HT-29 (cell line): ENCODE results near the gene PAX7. TPM values are rescaled to one million over a fixed set of nuclear protein-coding genes. Genes with fewer than 3 reads are reported as not detected.

Source experiments
- DNase-seq: peaks from one replicate; pipeline ENCODE4 v3.0.0-alpha.2; 2015; ENCODE audit warnings: low spot score
- total RNA-seq: library from RNA; depleted of rRNA; stranded (reverse); fragments of >200 nt; shearing (Covaris generic); gene quantifications from 2 replicates; pipeline ENCODE4 v1.2.3, GENCODE V29; 2014

The PAX7 gene
- total RNA-seq, 1 experiment from 2014 or later, result not detected

DNA sequence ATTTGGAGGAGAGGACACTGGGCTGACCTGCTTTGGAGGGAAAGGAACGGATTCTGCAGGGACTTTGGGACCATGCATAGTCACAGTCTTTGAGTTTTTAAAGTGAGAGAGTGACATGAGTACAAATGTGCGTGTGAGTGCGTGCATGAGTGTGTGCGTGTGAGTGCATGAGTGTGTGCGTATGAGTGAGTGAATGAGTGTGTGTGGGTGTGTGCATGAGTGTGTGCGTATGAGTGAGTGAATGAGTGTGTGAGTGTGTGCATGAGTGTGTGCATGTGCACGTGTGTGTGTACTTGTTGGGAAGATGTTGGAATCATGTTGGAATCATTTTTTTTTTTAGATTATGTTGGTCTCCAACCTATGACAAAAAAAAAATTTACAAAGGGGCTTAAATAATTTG, 70.5 kb downstream of the PAX7 start:
- DNase-seq, result no peak

DNA sequence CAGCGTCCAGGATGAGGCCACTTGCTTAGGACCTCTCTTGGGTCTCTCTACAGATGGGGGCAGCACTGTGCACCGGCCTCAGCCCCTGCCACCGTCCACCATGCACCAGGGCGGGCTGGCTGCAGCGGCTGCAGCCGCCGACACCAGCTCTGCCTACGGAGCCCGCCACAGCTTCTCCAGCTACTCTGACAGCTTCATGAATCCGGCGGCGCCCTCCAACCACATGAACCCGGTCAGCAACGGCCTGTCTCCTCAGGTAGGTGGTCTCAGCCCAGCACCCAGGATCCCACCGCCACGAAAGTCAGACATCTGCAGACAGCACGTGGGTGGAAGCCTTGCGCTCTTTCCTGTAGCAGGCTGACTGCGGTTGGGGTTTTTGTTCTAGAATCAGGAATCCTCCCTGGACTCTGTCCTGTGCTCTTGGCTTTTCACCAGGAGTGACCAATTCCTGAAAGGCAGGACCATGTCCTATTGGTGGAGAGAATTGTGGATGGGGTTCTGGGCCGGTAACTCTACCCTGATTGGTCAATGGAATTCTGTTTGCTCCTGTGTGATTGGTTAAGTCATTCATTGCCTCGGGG, 72.5 kb downstream of the PAX7 start:
- DNase-seq, result no peak

DNA sequence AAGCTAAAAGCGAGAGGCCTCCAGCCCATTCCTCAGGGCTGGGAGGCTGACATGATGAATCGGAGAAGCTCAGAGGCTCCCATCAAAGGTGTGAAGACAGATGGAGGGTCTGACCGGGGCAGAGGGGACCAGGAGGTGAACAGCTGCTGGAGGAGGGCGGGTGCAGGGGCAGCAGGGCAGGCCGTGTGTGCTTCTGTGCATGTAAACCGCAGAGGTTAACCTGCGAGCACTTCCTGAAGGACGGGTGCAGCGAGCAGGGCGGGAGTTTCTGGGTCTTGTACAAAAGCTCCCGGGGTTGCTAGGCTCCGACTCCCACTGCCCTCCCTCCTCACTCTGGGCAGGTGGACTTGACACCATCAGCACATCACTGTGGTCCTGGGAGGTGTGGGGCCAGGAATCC, 75.2 kb downstream of the PAX7 start:
- peak; percentile 47 for DNase-seq

DNA sequence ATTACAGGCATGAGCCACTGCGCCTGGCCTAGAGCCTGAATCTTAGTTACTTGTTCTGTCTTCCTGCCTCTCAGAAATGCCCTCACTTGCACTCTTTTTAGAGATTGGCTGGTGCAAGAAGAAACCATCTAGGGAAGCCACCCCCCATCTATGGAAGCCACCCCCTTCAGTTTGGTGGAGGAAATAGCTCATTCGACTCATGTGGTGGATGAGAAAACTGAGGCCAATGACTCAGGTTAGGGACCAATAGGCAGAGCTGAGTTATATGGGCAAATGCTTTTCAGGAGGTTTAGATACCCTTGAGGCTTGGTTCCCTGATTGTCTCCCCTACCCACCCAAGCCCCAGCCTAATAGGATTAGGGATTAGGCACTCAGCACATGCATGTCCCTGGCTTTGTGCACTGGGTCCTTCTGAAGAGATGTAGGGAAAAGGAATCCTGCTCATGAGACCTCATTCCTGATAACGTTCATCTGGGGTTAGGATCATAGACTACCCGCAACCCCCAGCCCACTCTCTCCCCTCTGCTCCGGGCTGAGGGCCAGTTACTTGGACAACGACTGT, 77.1 kb downstream of the PAX7 start:
- no peak for DNase-seq

DNA sequence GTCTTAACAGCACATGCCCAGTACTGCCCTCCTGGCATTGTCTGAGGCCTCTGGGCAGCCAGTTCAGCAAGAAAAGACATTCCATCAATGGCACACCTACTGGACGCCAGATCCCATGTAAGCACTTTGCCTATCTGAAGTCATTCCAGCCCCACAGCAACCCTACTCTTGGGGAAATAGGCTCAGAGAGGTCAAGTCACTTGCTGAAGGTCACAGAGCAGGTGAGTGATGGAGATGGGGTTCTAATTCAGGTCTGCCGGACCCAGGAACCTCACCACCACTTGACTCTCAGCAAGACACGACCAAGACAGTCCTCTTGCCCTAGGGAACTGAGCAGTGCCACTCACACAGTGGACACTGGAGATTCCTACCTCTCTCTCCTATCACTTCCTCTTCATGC, 79.4 kb downstream of the PAX7 start:
- no peak for DNase-seq

DNA sequence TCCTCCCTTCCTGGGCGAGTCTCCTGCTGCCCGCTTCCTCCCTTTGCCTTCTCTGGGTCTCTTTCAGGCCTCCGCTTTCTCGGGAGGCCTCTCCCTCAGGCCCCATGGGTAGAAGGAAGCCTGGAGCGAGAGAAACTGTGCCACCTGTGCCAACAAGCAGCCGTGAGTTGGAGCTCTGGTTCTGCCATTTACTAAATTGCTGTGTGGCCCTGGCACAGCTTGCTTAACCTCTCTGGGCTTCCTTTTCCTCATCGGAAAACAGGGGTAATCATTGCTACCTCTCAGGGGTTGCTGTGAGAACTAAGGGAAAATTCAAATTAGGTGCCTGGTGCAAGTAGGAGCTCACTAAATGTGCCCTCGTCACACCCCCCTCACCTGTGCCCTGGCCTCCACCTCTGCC, 80.4 kb downstream of the PAX7 start:
- DNase-seq, result no peak

DNA sequence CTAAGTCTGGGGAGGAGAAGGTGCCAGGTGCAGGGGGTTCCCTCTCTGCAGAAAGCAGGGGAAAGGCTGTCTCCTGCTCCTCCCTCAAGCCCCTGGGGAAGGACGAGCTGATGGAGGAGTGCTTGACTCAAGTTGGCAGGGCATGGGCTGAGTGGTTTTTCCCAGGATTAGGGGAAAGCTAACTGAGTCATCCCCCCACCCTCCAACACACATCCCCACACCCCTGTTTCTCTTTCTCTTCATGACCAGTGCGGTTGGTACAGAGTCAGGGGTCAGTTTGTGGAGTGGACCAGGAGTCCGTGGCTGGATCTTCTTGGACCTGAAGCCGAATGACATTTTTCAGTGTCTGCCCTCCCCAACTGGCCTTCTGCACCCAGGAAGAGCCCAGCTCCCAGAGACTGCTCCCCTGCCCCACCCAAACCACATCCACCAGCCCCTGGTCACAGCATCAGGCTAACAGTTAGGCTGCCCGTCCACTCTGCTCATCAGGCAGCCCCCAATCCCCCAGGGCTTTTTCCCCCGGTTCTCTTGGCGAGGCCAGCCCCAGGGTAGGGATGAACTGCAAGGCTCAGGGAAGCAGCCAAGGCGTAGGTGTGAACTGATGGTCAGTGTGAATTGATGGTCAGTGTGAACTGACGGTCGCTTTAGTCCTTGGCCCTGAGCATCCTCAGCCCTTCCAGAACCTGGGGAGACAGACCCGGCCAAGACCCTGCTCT, 81.0 kb downstream of the PAX7 start:
- DNase-seq, result no peak

DNA sequence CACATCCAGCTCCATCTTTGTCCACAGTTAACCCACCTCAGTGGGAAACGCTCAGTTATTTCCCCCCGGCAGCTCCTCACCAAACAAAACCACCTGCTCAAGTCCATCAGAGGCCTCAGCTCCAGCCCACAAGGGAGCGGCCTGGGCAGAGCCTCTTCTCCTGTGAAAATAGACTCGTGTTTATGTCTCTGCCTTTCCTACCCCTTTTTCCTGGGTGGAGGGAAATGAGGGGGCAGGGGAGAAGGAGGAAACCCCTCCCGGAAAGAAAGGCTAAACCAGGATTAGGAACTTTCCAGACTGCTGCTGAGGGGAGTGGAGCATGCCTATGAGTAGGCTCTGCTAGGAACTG, 81.6 kb downstream of the PAX7 start:
- no peak for DNase-seq

DNA sequence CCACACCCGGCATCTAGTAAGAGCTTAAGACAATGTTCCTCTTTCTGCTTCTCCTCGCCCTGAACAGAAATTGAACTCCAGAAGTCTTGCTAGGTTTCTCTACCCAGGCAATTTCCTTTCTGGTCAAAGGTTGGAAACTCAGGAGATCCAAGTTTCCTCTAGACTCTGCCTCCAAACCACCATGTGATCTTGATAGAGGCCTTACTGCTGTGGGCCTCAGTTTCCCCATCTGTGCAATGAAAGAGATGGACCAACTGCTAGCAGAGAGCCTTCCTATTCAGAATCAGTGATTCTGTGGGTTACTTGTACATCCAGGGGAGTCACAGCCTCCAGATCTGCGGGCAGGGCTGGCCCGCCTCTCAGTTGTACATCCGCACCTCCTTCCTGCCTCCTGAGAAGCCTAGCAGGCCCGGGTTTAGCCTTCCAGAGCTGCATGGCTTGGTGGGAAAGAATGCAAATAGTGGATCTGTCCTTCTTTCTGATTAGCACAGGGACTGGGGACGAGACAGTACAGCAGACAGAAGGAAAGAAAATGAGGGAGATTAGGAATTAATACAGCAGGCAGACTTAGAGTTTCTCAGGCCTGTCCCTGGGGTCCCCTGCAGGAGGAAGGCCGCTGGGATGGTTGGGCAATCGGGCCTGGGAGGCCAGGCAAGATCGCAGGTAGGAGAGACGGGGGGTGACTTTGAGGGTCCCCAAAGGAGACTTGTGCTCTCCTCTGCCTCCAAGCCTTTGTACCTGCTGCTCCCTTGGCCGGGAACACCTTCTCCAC, 83.9 kb downstream of the PAX7 start:
- no peak for DNase-seq

DNA sequence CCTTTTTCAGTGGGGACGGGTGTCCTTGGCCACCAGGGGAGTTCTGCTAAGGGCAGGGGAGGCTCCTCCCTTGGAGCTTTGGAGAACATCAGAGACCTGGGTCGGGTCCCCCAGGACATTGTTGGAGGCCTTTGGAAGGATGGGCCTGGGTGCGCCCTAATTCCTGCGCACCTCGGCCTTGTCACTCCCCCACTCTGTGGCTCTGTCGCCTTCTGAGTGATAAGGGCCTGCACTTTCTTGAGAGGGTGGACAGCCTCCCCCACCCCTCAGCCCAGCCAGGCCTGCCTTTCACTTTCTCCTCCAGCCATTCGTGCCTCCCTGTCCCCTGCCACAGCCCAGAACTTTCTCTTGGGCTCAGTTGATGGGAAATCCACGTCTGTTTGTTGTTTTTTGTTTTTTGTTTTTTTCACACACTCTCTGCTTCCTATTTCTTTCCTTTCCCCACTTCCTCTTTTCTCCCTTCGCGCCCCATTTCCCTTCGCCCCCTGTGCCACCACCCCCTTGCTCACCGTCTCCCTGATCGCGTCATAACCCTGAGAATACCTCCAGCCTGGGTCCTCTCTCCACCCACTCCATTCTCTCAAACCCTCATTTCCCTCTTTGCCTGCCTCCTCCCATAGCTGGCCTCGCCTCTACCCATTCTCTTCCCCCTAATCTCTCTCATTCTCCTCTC, 85.6 kb downstream of the PAX7 start:
- DNase-seq, result no peak

DNA sequence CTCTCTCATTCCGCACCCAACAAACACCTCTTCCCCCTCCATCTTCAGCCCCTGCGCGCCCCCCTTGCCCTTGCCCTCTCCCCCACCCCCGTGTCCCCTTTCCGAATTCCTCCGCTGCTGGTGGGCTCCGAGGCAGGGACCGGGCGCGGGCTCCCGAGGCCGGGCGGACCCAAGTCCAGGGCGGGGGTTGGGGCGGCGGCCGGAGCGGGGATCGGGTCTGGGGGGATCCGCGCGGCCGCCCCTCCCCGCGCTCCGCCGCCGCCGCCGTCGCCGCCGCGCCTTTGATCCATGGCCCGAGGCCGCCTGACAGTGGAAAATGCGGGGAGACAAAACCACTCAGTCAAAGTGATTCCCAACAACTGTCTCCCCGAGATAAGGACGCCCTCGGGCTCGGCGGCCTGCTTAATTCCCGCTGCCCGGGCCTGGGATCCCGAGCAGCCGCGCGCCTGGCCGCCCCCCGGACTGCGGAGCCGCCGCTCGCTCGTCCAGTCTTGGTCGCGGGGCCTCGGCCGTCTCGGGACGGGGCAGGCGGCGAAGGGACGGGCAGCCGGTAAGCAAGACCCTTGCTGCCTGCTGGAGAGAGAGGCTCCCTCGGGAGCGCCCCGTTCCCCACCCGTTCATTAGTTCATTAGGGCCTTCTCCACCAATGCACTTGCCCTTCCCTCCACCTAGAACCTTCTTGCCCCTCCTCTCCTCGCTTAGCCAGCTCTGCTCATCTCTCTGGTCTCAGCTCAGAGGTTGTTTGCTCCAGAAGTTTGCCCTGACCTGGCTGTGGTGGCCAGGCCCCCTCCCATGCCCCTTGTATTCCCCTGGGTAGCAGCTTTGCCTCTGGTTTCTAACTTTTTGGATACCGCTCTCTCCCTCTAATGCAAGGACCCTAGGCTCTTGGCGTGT, 86.4 kb downstream of the PAX7 start:
- no peak for DNase-seq

DNA sequence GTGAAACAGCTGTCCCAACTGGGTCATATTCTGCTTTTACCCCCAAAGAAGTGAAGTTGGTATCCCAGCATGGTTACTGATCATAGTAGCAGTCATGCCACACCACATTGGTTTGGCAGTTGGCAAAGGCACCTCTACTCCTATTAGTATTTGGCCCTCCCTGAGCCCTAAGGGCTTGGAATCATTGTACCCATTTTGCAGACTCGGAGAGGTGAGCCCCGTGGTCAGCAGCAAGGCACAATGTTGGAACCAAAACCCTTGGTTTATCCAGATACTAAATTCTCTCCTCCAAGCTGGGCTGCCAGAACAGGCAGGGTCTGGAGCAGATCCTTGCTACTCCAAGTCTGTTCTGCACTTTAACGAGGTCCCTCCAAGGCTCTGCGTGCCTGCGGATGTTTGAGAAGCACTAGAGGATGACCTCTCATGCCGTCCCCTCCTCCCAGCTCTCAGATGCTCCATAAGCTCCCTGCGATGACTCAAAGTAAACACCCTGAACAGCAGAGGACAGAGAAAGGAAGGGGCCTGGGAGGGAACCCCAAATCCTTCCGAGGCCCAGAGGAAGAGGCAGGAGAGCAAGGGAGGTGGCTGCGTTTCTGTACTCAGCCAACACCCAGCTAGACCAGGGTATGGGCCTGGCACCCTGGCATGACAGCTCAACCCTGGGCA, 89.3 kb downstream of the PAX7 start:
- peak; percentile 22 for DNase-seq

DNA sequence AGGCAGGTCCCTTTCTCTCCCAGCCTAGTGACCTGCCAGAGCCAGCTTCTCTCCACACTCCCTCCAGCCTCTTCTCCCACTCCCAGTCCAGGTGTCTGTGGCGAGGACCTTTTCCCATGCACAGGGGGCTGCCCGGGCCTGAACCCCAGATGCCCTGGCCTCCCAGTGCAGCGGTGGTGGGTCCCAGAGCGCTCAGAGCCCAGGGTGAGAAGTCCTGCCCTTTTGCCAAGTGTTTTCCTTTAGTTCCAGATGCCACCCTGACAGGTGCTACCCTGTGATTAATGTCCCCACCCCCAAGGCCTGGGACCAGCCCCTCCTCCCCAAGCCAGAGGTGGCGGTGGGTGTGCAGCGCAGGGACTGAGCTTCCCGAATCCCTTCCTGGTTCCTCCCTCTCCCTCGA, 90.4 kb downstream of the PAX7 start:
- DNase-seq, result no peak

DNA sequence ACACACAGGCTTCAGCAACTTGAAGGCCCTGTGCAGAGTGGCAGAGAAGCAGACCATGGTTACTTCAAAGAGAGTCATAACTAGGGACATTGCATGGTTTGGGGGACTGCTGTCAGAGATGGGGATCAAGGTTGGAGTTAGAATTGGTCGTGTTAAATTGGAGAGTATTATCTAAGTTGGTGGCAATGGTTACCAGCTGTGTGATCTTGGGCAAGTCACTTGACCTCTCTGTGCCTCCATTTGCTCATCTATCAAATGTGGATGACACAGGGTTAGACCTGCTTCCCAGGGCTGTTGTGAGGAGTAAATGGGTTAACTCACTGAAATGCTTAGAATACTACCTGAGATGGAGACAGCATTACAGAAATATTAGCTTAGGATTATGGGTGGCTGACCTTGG, 91.1 kb downstream of the PAX7 start:
- no peak for DNase-seq

DNA sequence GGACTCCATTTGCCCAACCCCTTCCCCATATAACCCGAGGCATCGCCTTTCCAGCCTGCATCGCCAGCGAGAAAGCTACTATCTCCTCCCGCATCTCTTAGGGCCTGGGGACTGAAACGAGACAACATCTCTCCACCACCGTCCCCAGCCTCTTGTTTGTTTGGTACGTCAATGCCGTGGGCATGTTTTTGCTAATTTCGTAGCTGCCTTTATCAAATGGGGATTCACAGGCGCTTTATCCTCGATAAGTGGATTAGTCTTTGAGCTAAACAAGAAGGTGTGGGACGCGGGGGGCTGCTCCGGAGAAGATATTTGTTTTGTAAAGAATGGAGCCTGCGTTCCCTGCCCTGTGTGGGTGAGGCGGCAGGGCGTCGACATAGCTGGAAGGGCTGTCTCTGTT, 91.6 kb downstream of the PAX7 start:
- no peak for DNase-seq

DNA sequence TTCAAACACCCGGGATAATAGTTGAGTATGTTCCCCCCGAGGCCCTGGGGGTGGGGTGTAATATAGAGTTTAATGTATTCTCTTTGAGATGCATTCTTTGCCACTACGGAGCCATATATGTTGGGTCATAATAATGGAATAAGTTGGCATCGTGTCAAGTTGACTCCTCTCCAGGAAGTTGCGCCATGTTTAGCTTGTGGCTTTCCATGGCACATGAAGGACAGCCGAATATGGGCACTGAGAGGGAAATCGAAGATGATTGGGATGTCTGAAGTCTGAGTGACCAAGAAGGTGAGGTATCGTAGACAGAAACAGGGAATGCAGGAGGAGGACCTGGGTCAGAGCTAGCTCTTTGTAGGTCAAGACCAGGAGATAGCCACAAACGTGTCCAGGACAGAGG, 92.6 kb downstream of the PAX7 start:
- no peak for DNase-seq

DNA sequence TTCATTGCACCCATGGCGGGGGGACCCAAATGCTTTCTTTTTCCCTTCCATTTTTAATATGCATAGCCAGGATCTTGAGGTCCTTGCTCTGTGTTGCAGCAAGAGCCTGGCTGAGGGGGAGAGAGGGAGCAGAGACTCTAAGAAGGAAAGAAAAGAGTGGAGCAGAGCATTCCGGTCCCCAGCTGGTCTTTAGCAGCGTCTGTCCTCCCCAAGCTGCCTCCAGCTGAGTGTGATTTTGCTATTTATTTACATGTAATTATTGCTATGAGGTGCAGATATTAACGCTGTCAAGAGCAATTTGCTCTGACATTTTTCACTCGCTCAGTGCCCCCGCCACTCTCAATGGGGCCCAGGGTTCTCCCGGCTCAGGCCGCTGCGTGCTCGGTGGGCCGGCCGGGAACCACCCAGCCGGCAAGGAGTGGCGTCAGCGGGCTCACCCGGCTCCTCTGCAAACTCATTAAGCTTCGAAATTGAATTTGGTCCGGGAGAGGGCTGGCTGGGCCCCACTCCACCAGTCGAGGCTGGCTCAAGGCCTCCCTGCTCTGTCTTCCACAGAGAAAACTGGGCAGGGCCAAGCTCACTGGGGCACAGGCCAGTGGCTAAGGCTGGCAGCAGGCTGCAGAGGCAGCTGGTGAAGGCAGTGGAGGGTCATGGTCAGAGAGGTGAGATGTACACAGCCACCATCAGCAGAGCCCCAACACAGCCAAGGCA, 93.2 kb downstream of the PAX7 start:
- DNase-seq, result no peak

DNA sequence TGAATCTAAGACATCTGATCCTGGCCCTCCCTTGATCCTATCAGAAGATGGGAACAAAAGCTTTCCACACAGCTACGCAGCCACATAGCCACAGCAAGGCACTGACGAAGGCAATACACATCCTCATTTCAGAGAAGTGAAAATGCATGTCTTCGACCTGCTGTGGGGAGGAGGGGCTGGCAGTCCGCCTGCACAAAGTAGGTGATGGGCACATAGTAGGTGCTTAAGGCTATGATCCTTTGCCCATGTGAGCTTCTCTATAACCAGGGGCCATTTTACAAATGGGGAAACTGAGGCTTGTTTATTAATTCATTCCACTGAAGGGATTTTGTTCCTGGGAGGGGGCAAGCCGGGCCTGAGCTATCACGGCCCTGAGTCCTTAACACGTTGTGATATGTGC, 94.2 kb downstream of the PAX7 start:
- DNase-seq, result no peak

DNA sequence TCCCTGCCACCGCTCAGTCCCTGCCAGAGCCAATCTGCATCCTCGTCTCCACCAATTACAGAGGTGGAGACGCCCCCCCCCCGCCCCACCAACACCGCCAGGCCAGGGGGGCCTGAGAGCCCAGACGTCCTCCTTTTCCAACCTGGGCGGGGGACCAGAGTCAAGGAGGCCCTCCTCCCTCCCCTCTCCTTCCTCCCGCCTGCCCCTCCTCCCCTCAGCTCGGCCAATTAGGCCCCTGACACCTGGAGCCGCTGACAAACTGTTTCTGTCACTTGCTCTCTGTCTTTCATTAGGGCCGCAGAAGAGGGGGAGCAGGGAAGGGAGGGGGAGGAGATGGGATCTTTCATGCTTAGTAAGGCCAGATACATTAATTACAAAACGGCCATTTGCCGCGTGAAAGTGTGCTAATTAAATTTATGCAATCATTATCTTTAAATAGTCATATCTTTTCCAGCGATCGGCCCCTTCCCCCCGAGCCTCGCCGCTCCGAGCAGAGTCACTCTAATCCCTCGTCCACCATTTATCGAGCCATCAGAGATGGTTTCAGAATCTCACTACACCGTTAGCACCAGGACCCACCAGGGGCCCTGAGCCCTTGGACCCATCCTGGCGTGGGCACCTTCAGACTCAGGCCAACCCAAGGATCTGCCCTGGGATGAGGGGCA, 94.7 kb downstream of the PAX7 start:
- DNase-seq, result no peak
